Endothelial cell of umbilical vein (primary cell): ENCODE results near the gene NYAP2. TPM values are rescaled to one million over a fixed set of nuclear protein-coding genes. Genes with fewer than 3 reads are reported as not detected.

Experiments
- BruUV-seq: library from RNA; stranded (reverse); fragments of 400-500 nt; replicated peaks from 2 replicates; lab custom pipeline; 2021; lab: Mats Ljungman, UMichigan
- CTCF ChIA-PET: fragments of 300-600, 350-600 bp; sonication (Branson Sonifier 250); formaldehyde crosslinking; loops from one replicate; lab custom pipeline; 2021; ENCODE audit warnings: antibody characterized with exemption, inconsistent platforms; lab: Charles Lee
- POLR2A ChIA-PET: fragments of 300-600, 350-600 bp; sonication (Branson Sonifier 250); formaldehyde crosslinking; loops from one replicate; lab custom pipeline; 2021; ENCODE audit warnings: antibody characterized with exemption, inconsistent platforms; lab: Charles Lee
- DNase-seq: peaks from one replicate; pipeline ENCODE4 v3.0.0-alpha.2; 2011; ENCODE audit warnings: low read depth, low spot score
- FAIRE-seq: peaks from 2 replicates; lab custom pipeline; 2011; peaks lifted over from hg19 to GRCh38; lab: Jason Lieb, UNC
- H2AFZ ChIP-seq: 2 replicates; pipeline ENCODE4 v1.6.0; 2012; ENCODE audit warnings: low read depth, low read length, control low read depth, inconsistent platforms
- H3K27ac ChIP-seq: 2 replicates; pipeline ENCODE4 v1.5.1; 2011; ENCODE audit warnings: low read depth, mild to moderate bottlenecking, control low read depth, low read length, moderate library complexity; ENCODE audit not compliant: insufficient read depth
- H3K27me3 ChIP-seq, 2 experiments: 2 replicates each; pipeline versions ENCODE4 v1.6.0 to v1.6.1; 2011; ENCODE audit warnings: low read length in 2 of 2, mixed read lengths in 1 of 2; ENCODE audit not compliant: control insufficient read depth in 2 of 2, insufficient read depth in 2 of 2
- H3K36me3 ChIP-seq, 2 experiments: 2 replicates in 1 of 2; 3 replicates in 1 of 2; pipeline ENCODE4 v1.5.1; 2011; ENCODE audit warnings: low read length in 2 of 2, mild to moderate bottlenecking in 1 of 2, moderate library complexity in 1 of 2; ENCODE audit not compliant: control insufficient read depth in 2 of 2, insufficient read depth in 2 of 2; ENCODE audit errors: extremely low read depth in 1 of 2
- H3K4me1 ChIP-seq: 3 replicates; pipeline ENCODE4 v1.5.1; 2011; ENCODE audit warnings: mild to moderate bottlenecking, low read length; ENCODE audit not compliant: control insufficient read depth, insufficient read depth; ENCODE audit errors: extremely low read depth
- H3K4me2 ChIP-seq: 2 replicates; pipeline ENCODE4 v1.6.1; 2011; ENCODE audit warnings: low read length, control low read depth, mixed read lengths; ENCODE audit not compliant: insufficient read depth
- H3K4me3 ChIP-seq, 3 experiments: fragments of 200-600 bp in 1 of 3; sonication (generic), shearing (Covaris generic) in 1 of 3; replicated peaks in 1 of 3; 2 replicates each; pipeline ENCODE4 v1.5.1; 2011 to 2016; ENCODE audit warnings: control low read depth in 3 of 3, low read length in 3 of 3, mild to moderate bottlenecking in 2 of 3, inconsistent platforms in 1 of 3, low read depth in 1 of 3, moderate library complexity in 1 of 3; ENCODE audit not compliant: insufficient read depth in 1 of 3
- H3K79me2 ChIP-seq: 2 replicates; pipeline ENCODE4 v1.6.0; 2012; ENCODE audit warnings: low read length, inconsistent platforms; ENCODE audit not compliant: control insufficient read depth, insufficient read depth
- H3K9ac ChIP-seq: replicated peaks from 2 replicates; pipeline ENCODE3; 2011; ENCODE audit warnings: low read length, control low read depth; ENCODE audit not compliant: insufficient read depth; ENCODE audit errors: extremely low read depth
- H3K9me1 ChIP-seq: replicated peaks from 3 replicates; pipeline ENCODE4 v1.6.0; 2011; ENCODE audit warnings: mild to moderate bottlenecking, low read length; ENCODE audit not compliant: control insufficient read depth, insufficient read depth; ENCODE audit errors: extremely low read depth
- H3K9me3 ChIP-seq: replicated peaks from 2 replicates; pipeline ENCODE4 v1.5.1; 2012; ENCODE audit warnings: low read length, inconsistent platforms; ENCODE audit not compliant: control insufficient read depth, insufficient read depth
- H4K20me1 ChIP-seq: replicated peaks from 2 replicates; pipeline ENCODE3; 2011; ENCODE audit warnings: mild to moderate bottlenecking, low read length; ENCODE audit not compliant: control insufficient read depth, insufficient read depth; ENCODE audit errors: extremely low read depth
- CTCF ChIP-seq, 2 donors: IDR thresholded peaks; 1 replicate in 1 of 2; 2 replicates in 1 of 2; pipeline ENCODE4 v1.5.1; 2011; ENCODE audit warnings: low read length in 2 of 2, mild to moderate bottlenecking in 2 of 2, moderate library complexity in 2 of 2, control low read depth in 1 of 2, inconsistent platforms in 1 of 2, low read depth in 1 of 2; ENCODE audit not compliant: insufficient read depth in 1 of 2; ENCODE audit errors: extremely low read depth in 1 of 2
- EZH2 ChIP-seq: IDR thresholded peaks from 2 replicates; pipeline ENCODE4 v1.6.1; 2012; ENCODE audit warnings: borderline replicate concordance, low read depth, mild to moderate bottlenecking, moderate library complexity, low read length, inconsistent platforms; ENCODE audit not compliant: severe bottlenecking
- FOS ChIP-seq: IDR thresholded peaks from 2 replicates; pipeline ENCODE4 v1.6.1; 2011; ENCODE audit warnings: mild to moderate bottlenecking, low read length, moderate library complexity, borderline replicate concordance; ENCODE audit not compliant: insufficient read depth
- GATA2 ChIP-seq: IDR thresholded peaks from 2 replicates; pipeline ENCODE4 v1.7.0; 2011; ENCODE audit warnings: low read depth, mild to moderate bottlenecking, moderate library complexity, mixed read lengths, low read length; ENCODE audit not compliant: insufficient read length, insufficient read depth
- JUN ChIP-seq: IDR thresholded peaks from 2 replicates; pipeline ENCODE4 v1.6.1; 2011; ENCODE audit warnings: borderline replicate concordance, low read depth; ENCODE audit not compliant: insufficient read length, insufficient read depth
- MAX ChIP-seq: IDR thresholded peaks from 2 replicates; pipeline ENCODE4 v1.6.1; 2011; ENCODE audit not compliant: insufficient read depth, insufficient read length
- MYC ChIP-seq: IDR thresholded peaks from one replicate; pipeline ENCODE4 v1.6.1; 2011; ENCODE audit warnings: mild to moderate bottlenecking, low read depth, low read length
- POLR2A ChIP-seq: IDR thresholded peaks from 2 replicates; pipeline ENCODE4 v1.6.1; 2012; ENCODE audit warnings: low read depth, mild to moderate bottlenecking, control low read depth, low read length
- POLR2AphosphoS5 ChIP-seq: IDR thresholded peaks from 2 replicates; pipeline ENCODE4 v1.6.1; 2012; ENCODE audit warnings: low read depth, mild to moderate bottlenecking, control low read depth, low read length, moderate library complexity; ENCODE audit not compliant: insufficient read depth
- dilution Hi-C: fragments of 300-500 bp; cut with MboI; formaldehyde crosslinking; loops from one replicate; pipeline ENCODE4 v1.15.0; 2019; ENCODE audit warnings: low sequenced_read_pairs; ENCODE audit not compliant: extremely low pct_ligation_motif_present
- intact Hi-C: fragments of 100-400 bp; cut with micrococcal nuclease; formaldehyde crosslinking; loops from one replicate; pipeline ENCODE4 v1.10.0; 2022
- polyA plus RNA-seq, 4 experiments: library from polyadenylated mRNA; depleted of rRNA in 3 of 4; stranded (reverse) in 3 of 4; unstranded in 1 of 4; fragments of >200 nt; gene quantifications; 2 replicates each; pipeline versions ENCODE4 v1.2.1 to v1.2.3, GENCODE V29; 2011 to 2012; ENCODE audit warnings: missing spikeins in 1 of 4
- total RNA-seq: library from RNA; stranded (reverse); gene quantifications from 2 replicates; pipeline ENCODE4 v1.2.3, GENCODE V29; 2021

The NYAP2 gene
- total and polyA plus RNA-seq, 2 donors (not counting 3 experiments of a cell fraction or from before 2014, with no cell fraction given) = not detected

- H3K36me3 ChIP-seq = no peaks in the 10 kb centered on the region
- H3K9ac ChIP-seq = no peak overlapping the region
- no peaks in the 10 kb centered on the region for H3K79me2 ChIP-seq
- BruUV-seq = no TSS peak
- no peaks in the 10 kb centered on the region for H3K4me1 ChIP-seq
- H3K4me3 ChIP-seq = no peak overlapping the region
- H3K27me3 ChIP-seq = no peaks in the 10 kb centered on the region
- intact Hi-C loops (no loop called here), dilution Hi-C loops (no loop called here)
- no peak for TF ChIP-seq JUN
- H3K9me3 ChIP-seq = no peaks in the 10 kb centered on the region
- CTCF ChIA-PET = interaction anchor here (1.3 to 1.7 kb wide), 3 partner anchors 28 to 1109 kb away, joined by 3 to 5 read pairs (median 4); no protein-coding TSS in a partner anchor
- FAIRE-seq = no peak
- H3K27ac ChIP-seq = no peak overlapping the region
- no peaks in the 10 kb centered on the region for H4K20me1 ChIP-seq
- H3K9me1 ChIP-seq = no peaks in the 10 kb centered on the region
- no peak overlapping the region for H3K4me2 ChIP-seq
- no peak overlapping the region for H2AFZ ChIP-seq
- POLR2A ChIA-PET = no interaction called here
- no peak for DNase-seq
Measured at GRCh38 chr2:225693259-225693658, 293.7 kb downstream of the NYAP2 start.

- TF ChIP-seq GATA2 = no peak
- TF ChIP-seq CTCF (IDR thresholded peaks at IDR 0.05; ENCODE audit: extremely low read depth in 1 of 2, insufficient read depth in 1 of 2, low read depth in 1 of 2, low read length in 2 of 2) = no peak
- TF ChIP-seq POLR2A = no peak
- no peak for TF ChIP-seq MYC
- TF ChIP-seq EZH2 = no peak
- no peak for TF ChIP-seq MAX
- TF ChIP-seq POLR2AphosphoS5 = no peak
- TF ChIP-seq JUN = no peak
- TF ChIP-seq FOS = no peak
- Histone ChIP-seq H3K9me3 (no peaks in the 10 kb centered on the region), H3K4me3 (no peak overlapping the region), H3K27me3 (no peaks in the 10 kb centered on the region), H3K79me2 (no peaks in the 10 kb centered on the region), H3K27ac (no peak overlapping the region), H2AFZ (no peak overlapping the region), H3K36me3 (no peaks in the 10 kb centered on the region), H4K20me1 (no peaks in the 10 kb centered on the region), H3K4me2 (no peak overlapping the region), H3K9ac (no peak overlapping the region), H3K9me1 (no peaks in the 10 kb centered on the region), H3K4me1 (no peaks in the 10 kb centered on the region)
- no TSS peak for BruUV-seq
- DNase-seq (no peak), FAIRE-seq (no peak)
- intact Hi-C loops = no loop called here
- dilution Hi-C loops = no loop called here
- POLR2A ChIA-PET = no interaction called here
- CTCF ChIA-PET = no interaction called here
Measured at GRCh38 chr2:225694664-225695063, 295.2 kb downstream of the NYAP2 start.
